A549 (cell line): ENCODE data around the gene SUGP2. TPM values are rescaled to one million over a fixed set of nuclear protein-coding genes. Genes with fewer than 3 reads are reported as not detected.

Experiments
- ATAC-seq, 2 experiments: fragments of 200-7000 bp in 1 of 2; fragments of >200 bp in 1 of 2; cut with Nextera tagmentation in 1 of 2; cut with Tn5 transposase in 1 of 2; 3 replicates each; pipeline versions ENCODE4 v1.8.0 to v1.9.1; 2018 to 2020; ENCODE audit warnings: mild to moderate bottlenecking in 1 of 2, moderate library complexity in 1 of 2
- CTCF ChIA-PET: fragments of 300-600 bp; sonication (Branson Sonifier 250); formaldehyde crosslinking; extraction: SDS; loops from one replicate; lab custom pipeline; 2021; ENCODE audit warnings: antibody characterized with exemption, inconsistent platforms; lab: Yijun Ruan, JAX
- POLR2A ChIA-PET: fragments of 350-600 bp; formaldehyde crosslinking; extraction: SDS; loops from one replicate; lab custom pipeline; 2021; ENCODE audit warnings: antibody characterized with exemption, inconsistent platforms; lab: Yijun Ruan, JAX
- DNase-seq, 2 experiments: peaks; one replicate each; pipeline versions ENCODE4 v3.0.0 to v3.0.0-alpha.2; 2011 to 2016; ENCODE audit warnings: low read depth in 1 of 2, low spot score in 1 of 2
- FAIRE-seq: peaks from 2 replicates; lab custom pipeline; 2011; peaks lifted over from hg19 to GRCh38; lab: Jason Lieb, UNC
- H3K27ac ChIP-seq, 2 experiments: fragments of >200 bp; sonication (Bioruptor Twin); formaldehyde crosslinking; 3 replicates each; pipeline ENCODE4 v1.5.1; 2016 to 2017
- H3K4me1 ChIP-seq: fragments of >200 bp; sonication (Bioruptor Twin); formaldehyde crosslinking; 3 replicates; pipeline ENCODE4 v1.6.1; 2016
- H3K4me2 ChIP-seq: fragments of >200 bp; sonication (Bioruptor Twin); formaldehyde crosslinking; 3 replicates; pipeline ENCODE4 v1.6.1; 2016
- H3K4me3 ChIP-seq: fragments of >200 bp; sonication (Bioruptor Twin); formaldehyde crosslinking; 3 replicates; pipeline ENCODE4 v1.5.1; 2016
- H3K9me3 ChIP-seq: fragments of >200 bp; sonication (Bioruptor Twin); formaldehyde crosslinking; 3 replicates; pipeline ENCODE4 v1.6.1; 2016
- CEBPB ChIP-seq, 2 experiments: fragments of >200 bp in 1 of 2; sonication (Bioruptor Twin) in 1 of 2; formaldehyde crosslinking in 1 of 2; IDR thresholded peaks; 2 replicates each; pipeline ENCODE4 v1.6.1; 2012 to 2016
- CHD4 ChIP-seq: fragments of 200-600 bp; sonication (generic); IDR thresholded peaks from 2 replicates; pipeline ENCODE4 v1.6.1; 2016; ENCODE audit warnings: antibody characterized with exemption, mild to moderate bottlenecking, borderline replicate concordance
- EHMT2 ChIP-seq: fragments of 200-600 bp; sonication (generic); IDR thresholded peaks from 2 replicates; pipeline ENCODE4 v1.6.1; 2016; ENCODE audit warnings: antibody characterized with exemption, low read depth, mild to moderate bottlenecking, moderate library complexity
- GATA3 ChIP-seq: IDR thresholded peaks from 2 replicates; pipeline ENCODE4 v1.6.1; 2012; ENCODE audit warnings: borderline replicate concordance
- HDAC2 ChIP-seq: fragments of 200-600 bp; sonication (generic); IDR thresholded peaks from 2 replicates; pipeline ENCODE4 v1.6.1; 2016
- HEYL ChIP-seq: fragments of 250-450 bp; sonication (Bioruptor Pico); IDR thresholded peaks from 2 replicates; pipeline ENCODE4 v1.8.0; 2021; ENCODE audit warnings: mild to moderate bottlenecking, moderate library complexity
- JUN ChIP-seq, 2 experiments: fragments of >200 bp; sonication (Bioruptor Twin); formaldehyde crosslinking; IDR thresholded peaks; 2 replicates in 1 of 2; 3 replicates in 1 of 2; pipeline ENCODE4 v1.6.1; 2016 to 2017
- JUNB ChIP-seq: fragments of >200 bp; sonication (Bioruptor Twin); formaldehyde crosslinking; IDR thresholded peaks from 2 replicates; pipeline ENCODE4 v1.6.1; 2016
- MAFK ChIP-seq: fragments of 450-650 bp; IDR thresholded peaks from 2 replicates; pipeline ENCODE4 v1.6.1; 2014; ENCODE audit not compliant: partially characterized antibody
- MYC ChIP-seq: IDR thresholded peaks from 2 replicates; pipeline ENCODE4 v1.6.1; 2012; ENCODE audit warnings: mild to moderate bottlenecking, inconsistent platforms, low read length, improper control_type of control experiment, borderline replicate concordance
- NPAS2 ChIP-seq: fragments of 250-450 bp; sonication (Bioruptor Pico); IDR thresholded peaks from 2 replicates; pipeline ENCODE4 v1.8.0; 2022; ENCODE audit warnings: mild to moderate bottlenecking, moderate library complexity, borderline replicate concordance
- NR3C1 ChIP-seq: fragments of >200 bp; sonication (Bioruptor Twin); formaldehyde crosslinking; IDR thresholded peaks from 3 replicates; pipeline ENCODE4 v1.6.1; 2017
- PHF8 ChIP-seq: fragments of 200-600 bp; sonication (generic); IDR thresholded peaks from 2 replicates; pipeline ENCODE4 v1.6.1; 2016; ENCODE audit warnings: low read depth, mild to moderate bottlenecking, antibody characterized with exemption, moderate library complexity, borderline replicate concordance
- POLR2A ChIP-seq: IDR thresholded peaks from 2 replicates; pipeline ENCODE4 v1.6.1; 2012; ENCODE audit warnings: mild to moderate bottlenecking, low read length
- RAD21 ChIP-seq, 2 experiments: fragments of >200 bp in 1 of 2; sonication (Bioruptor Twin) in 1 of 2; formaldehyde crosslinking in 1 of 2; IDR thresholded peaks in 1 of 2; conservative IDR thresholded peaks in 1 of 2; 2 replicates in 1 of 2; 3 replicates in 1 of 2; pipeline ENCODE4 v1.6.1; 2012 to 2018; ENCODE audit warnings: inconsistent platforms in 1 of 2
- RNF2 ChIP-seq: fragments of 200-600 bp; sonication (generic); IDR thresholded peaks from 2 replicates; pipeline ENCODE4 v1.6.1; 2016; ENCODE audit warnings: low read depth, mild to moderate bottlenecking, antibody characterized with exemption, moderate library complexity, borderline replicate concordance
- SMC3 ChIP-seq: fragments of >200 bp; sonication (Bioruptor Twin); formaldehyde crosslinking; IDR thresholded peaks from 3 replicates; pipeline ENCODE4 v1.6.1; 2018; ENCODE audit warnings: inconsistent platforms
- TP53 ChIP-seq: fragments of 250-450 bp; sonication (Bioruptor Pico); IDR thresholded peaks from 2 replicates; pipeline ENCODE4 v1.5.0; 2021; ENCODE audit warnings: mild to moderate bottlenecking, moderate library complexity
- ZC3H11A ChIP-seq: fragments of 450-650 bp; IDR thresholded peaks from 2 replicates; pipeline ENCODE4 v1.6.1; 2014; ENCODE audit warnings: antibody characterized with exemption, mild to moderate bottlenecking
- ZSCAN20 ChIP-seq: fragments of 250-450 bp; sonication (Bioruptor Pico); IDR thresholded peaks from 2 replicates; pipeline ENCODE4 v1.8.0; 2022; ENCODE audit warnings: mild to moderate bottlenecking, moderate library complexity
- WGBS: methylation state at CpG from one replicate; pipeline ENCODE4 v1.1.6; 2017; ENCODE audit errors: missing lambda C conversion rate; 5-methylcytosine and 5-hydroxymethylcytosine counted together
- polyA minus RNA-seq: library from RNA; depleted of rRNA, polyadenylated mRNA; stranded (reverse); fragments of >200 nt; gene quantifications from 2 replicates; pipeline ENCODE4 v1.2.3, GENCODE V29; 2011; rRNA and poly(A)+ RNA removed
- polyA plus RNA-seq, 4 experiments: library from polyadenylated mRNA; depleted of rRNA in 3 of 4; stranded (reverse); fragments of >200 nt; fragmentation: RNase III in 1 of 4; extraction: RNeasy Plus Mini Kit Qiagen cat#74134 plus additional on column Dnase treatment in 1 of 4; gene quantifications; 2 replicates in 3 of 4; 3 replicates in 1 of 4; pipeline ENCODE4 v1.2.3, GENCODE V29; 2011 to 2017
- TF ChIP-seq, protein P1 (sequence below): IDR thresholded peaks from 2 replicates; pipeline ENCODE4 v1.6.1; 2012; ENCODE audit warnings: low read depth, borderline replicate concordance
- TF ChIP-seq, protein P2 (sequence below): fragments of 250-450 bp; sonication (Bioruptor Pico); IDR thresholded peaks from 2 replicates; pipeline ENCODE4 v1.5.0; 2020; ENCODE audit warnings: low read depth, mild to moderate bottlenecking, moderate library complexity
- TF ChIP-seq, protein P3 (sequence below): IDR thresholded peaks from 2 replicates; pipeline ENCODE4 v1.6.1; 2012
- TF ChIP-seq, protein P4 (sequence below): fragments of 200-600 bp; sonication (generic); IDR thresholded peaks from 2 replicates; pipeline ENCODE4 v1.6.1; 2016; ENCODE audit warnings: antibody characterized with exemption, mild to moderate bottlenecking, moderate library complexity
- TF ChIP-seq, protein P5 (sequence below): fragments of 450-650 bp; IDR thresholded peaks from 2 replicates; pipeline ENCODE4 v1.6.1; 2014; ENCODE audit warnings: antibody characterized with exemption

SUGP2 gene
- polyA plus RNA-seq (2011; rRNA removed): 39.3 and 42.4 TPM in 2 replicates
- polyA plus RNA-seq (2012; cell fraction: cytosol; rRNA removed): 31.8 and 35.5 TPM in 2 replicates
- polyA plus RNA-seq (2012; cell fraction: nucleus; rRNA removed): 154 and 201 TPM in 2 replicates
- polyA plus RNA-seq (2017; fragmentation: RNase III; extraction: RNeasy Plus Mini Kit Qiagen cat#74134 plus additional on column Dnase treatment): 42.3 to 43.9 TPM (median 43.6 TPM) in 3 replicates
- 19.3 and 21.0 TPM in 2 replicates for polyA minus RNA-seq

DNA sequence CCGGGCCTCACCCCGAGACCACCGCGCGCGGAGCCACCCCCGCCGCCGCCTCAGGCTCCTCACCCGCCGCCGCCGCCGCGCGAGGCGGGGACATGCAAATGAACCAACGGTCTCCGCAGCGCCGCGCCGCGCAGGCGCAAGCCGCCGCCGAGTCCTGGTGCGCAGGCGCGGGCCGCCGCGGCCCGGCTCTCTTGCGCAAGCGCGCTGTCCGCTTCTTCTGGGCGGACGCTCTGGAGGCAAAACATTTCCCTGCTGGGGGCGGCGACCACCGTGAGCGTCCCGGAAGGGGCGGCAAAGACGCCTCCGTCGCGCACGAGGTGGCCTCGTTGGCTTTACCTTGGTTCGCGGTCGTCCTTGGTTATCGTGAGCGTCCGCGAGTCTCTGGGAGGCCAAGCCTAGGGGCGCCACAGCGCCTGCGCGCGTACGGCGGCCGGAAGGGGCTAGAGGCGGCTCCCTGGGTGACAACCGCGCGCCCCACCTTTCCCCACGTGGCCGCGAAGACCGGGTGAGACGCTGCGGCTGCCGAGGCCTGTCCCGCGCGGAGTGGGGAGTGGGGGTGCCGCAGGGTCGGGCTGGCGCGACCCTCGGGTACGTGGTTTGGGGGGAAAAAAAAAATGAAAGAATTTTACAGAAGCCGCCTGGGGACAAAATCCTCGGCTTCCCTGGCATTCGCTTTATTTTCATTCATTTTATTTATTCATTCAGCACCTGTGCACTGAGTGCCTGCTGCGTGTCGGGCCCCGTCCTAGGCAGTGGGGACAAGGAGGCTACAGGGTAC lies at the start of gene SUGP2, which contains the start of gene ARMC6:
Gene SUGP2 (minus strand): TSS at position 92 of the 778 bp plus-strand sequence. CDS start 2,446 bp downstream, outside the sequence.
Gene ARMC6 (plus strand): TSS at position 178 of the 778 bp plus-strand sequence. CDS start 607 bp downstream, outside the sequence.
- H3K4me2 ChIP-seq: peak within 1 kb of the TSS; percentile 99
- WGBS: 4% methylated on average over 24 of the region's 94 CpGs
- peaks cover 9% of the 10 kb centered on the region; the same call in 2 of the 3 replicates for H3K9me3 ChIP-seq
- H3K4me3 ChIP-seq: peak within 1 kb of the TSS; percentile 87
- peaks cover 13% of the 10 kb centered on the region; the same call in 1 of the 3 replicates for H3K4me1 ChIP-seq
- FAIRE-seq (no peak), DNase-seq (peak; percentile 86 to 88), ATAC-seq (peak; percentile 90 to 96)
- peak within 1 kb of the TSS; percentile 86 to 98 for H3K27ac ChIP-seq
- ChIA-PET CTCF (no interaction called here), POLR2A (no interaction called here)
- TF ChIP-seq, protein P1, sequence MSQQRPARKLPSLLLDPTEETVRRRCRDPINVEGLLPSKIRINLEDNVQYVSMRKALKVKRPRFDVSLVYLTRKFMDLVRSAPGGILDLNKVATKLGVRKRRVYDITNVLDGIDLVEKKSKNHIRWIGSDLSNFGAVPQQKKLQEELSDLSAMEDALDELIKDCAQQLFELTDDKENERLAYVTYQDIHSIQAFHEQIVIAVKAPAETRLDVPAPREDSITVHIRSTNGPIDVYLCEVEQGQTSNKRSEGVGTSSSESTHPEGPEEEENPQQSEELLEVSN: peak; percentile 99
- TF ChIP-seq HEYL (CRISPR knock-in tag) (no peak), RNF2 (no peak), NPAS2 (CRISPR knock-in tag) (0 out of 2 replicates have a peak, but pooled peaks have one; percentile 16), PHF8 (peak; percentile 62), JUN (IDR thresholded peaks at IDR 0.05) (peak in 1 of 2 experiments; percentile 44; a peak in 2 of 5 replicates), RAD21 (conservative IDR thresholded peaks at IDR 0.05 in 1 of 2, IDR thresholded peaks at IDR 0.05 in 1 of 2) (no peak), CEBPB (IDR thresholded peaks at IDR 0.05) (peak; percentile 68 to 79), POLR2A (peak; percentile 23), MYC (peak; percentile 71; the same call in 1 of the 2 replicates), HDAC2 (peak; percentile 76; the same call in 1 of the 2 replicates)
- TF ChIP-seq, protein P2, sequence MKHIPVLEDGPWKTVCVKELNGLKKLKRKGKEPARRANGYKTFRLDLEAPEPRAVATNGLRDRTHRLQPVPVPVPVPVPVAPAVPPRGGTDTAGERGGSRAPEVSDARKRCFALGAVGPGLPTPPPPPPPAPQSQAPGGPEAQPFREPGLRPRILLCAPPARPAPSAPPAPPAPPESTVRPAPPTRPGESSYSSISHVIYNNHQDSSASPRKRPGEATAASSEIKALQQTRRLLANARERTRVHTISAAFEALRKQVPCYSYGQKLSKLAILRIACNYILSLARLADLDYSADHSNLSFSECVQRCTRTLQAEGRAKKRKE (CRISPR knock-in tag): peak; percentile 75; the same call in 1 of the 2 replicates
- TF ChIP-seq, protein P3, sequence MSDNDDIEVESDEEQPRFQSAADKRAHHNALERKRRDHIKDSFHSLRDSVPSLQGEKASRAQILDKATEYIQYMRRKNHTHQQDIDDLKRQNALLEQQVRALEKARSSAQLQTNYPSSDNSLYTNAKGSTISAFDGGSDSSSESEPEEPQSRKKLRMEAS: peak; percentile 99
- TF ChIP-seq, protein P4, sequence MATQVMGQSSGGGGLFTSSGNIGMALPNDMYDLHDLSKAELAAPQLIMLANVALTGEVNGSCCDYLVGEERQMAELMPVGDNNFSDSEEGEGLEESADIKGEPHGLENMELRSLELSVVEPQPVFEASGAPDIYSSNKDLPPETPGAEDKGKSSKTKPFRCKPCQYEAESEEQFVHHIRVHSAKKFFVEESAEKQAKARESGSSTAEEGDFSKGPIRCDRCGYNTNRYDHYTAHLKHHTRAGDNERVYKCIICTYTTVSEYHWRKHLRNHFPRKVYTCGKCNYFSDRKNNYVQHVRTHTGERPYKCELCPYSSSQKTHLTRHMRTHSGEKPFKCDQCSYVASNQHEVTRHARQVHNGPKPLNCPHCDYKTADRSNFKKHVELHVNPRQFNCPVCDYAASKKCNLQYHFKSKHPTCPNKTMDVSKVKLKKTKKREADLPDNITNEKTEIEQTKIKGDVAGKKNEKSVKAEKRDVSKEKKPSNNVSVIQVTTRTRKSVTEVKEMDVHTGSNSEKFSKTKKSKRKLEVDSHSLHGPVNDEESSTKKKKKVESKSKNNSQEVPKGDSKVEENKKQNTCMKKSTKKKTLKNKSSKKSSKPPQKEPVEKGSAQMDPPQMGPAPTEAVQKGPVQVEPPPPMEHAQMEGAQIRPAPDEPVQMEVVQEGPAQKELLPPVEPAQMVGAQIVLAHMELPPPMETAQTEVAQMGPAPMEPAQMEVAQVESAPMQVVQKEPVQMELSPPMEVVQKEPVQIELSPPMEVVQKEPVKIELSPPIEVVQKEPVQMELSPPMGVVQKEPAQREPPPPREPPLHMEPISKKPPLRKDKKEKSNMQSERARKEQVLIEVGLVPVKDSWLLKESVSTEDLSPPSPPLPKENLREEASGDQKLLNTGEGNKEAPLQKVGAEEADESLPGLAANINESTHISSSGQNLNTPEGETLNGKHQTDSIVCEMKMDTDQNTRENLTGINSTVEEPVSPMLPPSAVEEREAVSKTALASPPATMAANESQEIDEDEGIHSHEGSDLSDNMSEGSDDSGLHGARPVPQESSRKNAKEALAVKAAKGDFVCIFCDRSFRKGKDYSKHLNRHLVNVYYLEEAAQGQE: 0 out of 2 replicates have a peak, but pooled peaks have one; percentile 13
- TF ChIP-seq, protein P5, sequence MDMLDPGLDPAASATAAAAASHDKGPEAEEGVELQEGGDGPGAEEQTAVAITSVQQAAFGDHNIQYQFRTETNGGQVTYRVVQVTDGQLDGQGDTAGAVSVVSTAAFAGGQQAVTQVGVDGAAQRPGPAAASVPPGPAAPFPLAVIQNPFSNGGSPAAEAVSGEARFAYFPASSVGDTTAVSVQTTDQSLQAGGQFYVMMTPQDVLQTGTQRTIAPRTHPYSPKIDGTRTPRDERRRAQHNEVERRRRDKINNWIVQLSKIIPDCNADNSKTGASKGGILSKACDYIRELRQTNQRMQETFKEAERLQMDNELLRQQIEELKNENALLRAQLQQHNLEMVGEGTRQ: peak; percentile 61

DNA sequence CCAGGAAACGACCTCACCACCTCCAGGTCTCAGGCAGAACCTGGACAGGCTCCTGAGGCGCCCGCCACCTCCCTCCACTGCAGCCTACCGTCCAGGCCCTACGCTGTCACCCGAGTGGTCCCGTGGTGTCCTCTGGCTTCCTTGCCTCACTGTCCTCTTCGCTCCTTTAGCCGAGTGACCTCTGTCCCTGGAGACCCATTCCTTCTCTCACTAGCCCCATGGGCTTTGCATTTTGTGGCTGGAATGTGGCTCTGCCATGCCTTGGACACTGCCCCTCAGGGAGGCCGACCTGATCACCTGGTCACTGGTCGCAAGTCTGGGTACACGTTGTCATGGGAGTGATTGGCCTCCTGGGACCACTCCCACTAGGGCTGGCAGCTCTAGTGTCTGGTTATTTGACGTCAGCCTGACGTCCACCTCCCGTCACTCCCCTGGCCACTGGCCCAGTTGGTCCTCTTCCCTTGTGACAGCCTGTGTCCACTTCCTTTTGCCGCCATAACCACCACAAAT lies 48.4 kb upstream of the SUGP2 start:
- no peak overlapping the region for H3K4me3 ChIP-seq
- no peak overlapping the region for H3K4me2 ChIP-seq
- CTCF ChIA-PET: no interaction called here
- 71% methylated on average over 16 of the region's 16 CpGs for WGBS
- DNase-seq: no peak
- no peak for ATAC-seq
- H3K4me1 ChIP-seq: no peaks in the 10 kb centered on the region
- no peak for FAIRE-seq
- no peak overlapping the region for H3K27ac ChIP-seq
- no peaks in the 10 kb centered on the region for H3K9me3 ChIP-seq
- POLR2A ChIA-PET: no interaction called here
- no peak for TF ChIP-seq GATA3
- TF ChIP-seq EHMT2: no peak
- no peak for TF ChIP-seq JUNB
- TF ChIP-seq CHD4: no peak
- TF ChIP-seq ZC3H11A: no peak
- no peak for TF ChIP-seq ZSCAN20 (CRISPR knock-in tag)
- TF ChIP-seq TP53 (CRISPR knock-in tag): no peak
- no peak for TF ChIP-seq SMC3
- no peak for TF ChIP-seq MAFK
- no peak for TF ChIP-seq NR3C1
- TF ChIP-seq, protein P4: no peak
